Measurements from ENCODE around the gene EPOP. TPM values are rescaled to one million over a fixed set of nuclear protein-coding genes. Genes with fewer than 3 reads are reported as not detected.
A peak's percentile ranks its signal among the peaks of the same experiment; 100 is the strongest.

EPOP gene
- total and polyA plus RNA-seq, 2 of the 13 experiments (the other 11 are each of a cell fraction or from before 2014, with no cell fraction given) = 14.7 to 37.8 TPM

- TF ChIP-seq GATAD2A (CRISPR knock-in tag; IDR thresholded peaks at IDR 0.05) (peak; percentile 90), THAP9 (CRISPR knock-in tag; IDR thresholded peaks at IDR 0.05; ENCODE audit: borderline replicate concordance) (peak; percentile 47; the same call in 1 of the 2 replicates), ZNF280B (CRISPR knock-in tag; IDR thresholded peaks at IDR 0.05; ENCODE audit: borderline replicate concordance) (peak; percentile 78), ZBTB44 (CRISPR knock-in tag; IDR thresholded peaks at IDR 0.05) (no peak), FOXP1 (IDR thresholded peaks at IDR 0.05) (no peak), FOXP1 (CRISPR knock-in tag; IDR thresholded peaks at IDR 0.05) (no peak), CCAR2 (optimal IDR thresholded peaks at IDR 0.05; ENCODE audit: low read depth, low read length) (no peak), ZNF704 (CRISPR knock-in tag; IDR thresholded peaks at IDR 0.05; ENCODE audit: borderline replicate concordance) (peak; percentile 73; the same call in 1 of the 2 replicates), ZFYVE20 (CRISPR knock-in tag; IDR thresholded peaks at IDR 0.05; ENCODE audit: borderline replicate concordance, low read depth) (no peak), SUZ12 (IDR thresholded peaks at IDR 0.05; ENCODE audit: low read depth, low read length) (no peak), ZNF672 (CRISPR knock-in tag; IDR thresholded peaks at IDR 0.05) (no peak), ZMYM4 (CRISPR knock-in tag; IDR thresholded peaks at IDR 0.05) (no peak), DBP (CRISPR knock-in tag; IDR thresholded peaks at IDR 0.05; ENCODE audit: not compliant biosample characterization) (no peak), ZNF781 (CRISPR knock-in tag; IDR thresholded peaks at IDR 0.05; ENCODE audit: borderline replicate concordance, not compliant biosample characterization) (peak; percentile 61), ZNF784 (CRISPR knock-in tag; IDR thresholded peaks at IDR 0.05; ENCODE audit: borderline replicate concordance) (no peak; the same call in 1 of the 2 replicates), TIGD3 (CRISPR knock-in tag; IDR thresholded peaks at IDR 0.05; ENCODE audit: borderline replicate concordance) (no peak), HNRNPK (IDR thresholded peaks at IDR 0.05; ENCODE audit: low read depth, low read length, poor library complexity, severe bottlenecking) (no peak), ZNF563 (CRISPR knock-in tag; IDR thresholded peaks at IDR 0.05) (0 out of 2 replicates have a peak, but pooled peaks have one; percentile 33)
Measured at GRCh38 chr17:38663125-38663751, 11.5 kb downstream of the EPOP start (continued).
